H1 (cell line): ENCODE data around the gene NOL12. TPM values are rescaled to one million over a fixed set of nuclear protein-coding genes. Genes with fewer than 3 reads are reported as not detected.

Experiments
- CTCF ChIA-PET: fragments of 300-600 bp; sonication (Branson Sonifier 250); formaldehyde crosslinking; loops from one replicate; lab custom pipeline; 2021; ENCODE audit not compliant: partially characterized antibody; lab: Charles Lee
- POLR2A ChIA-PET: fragments of 300-600 bp; sonication (Branson Sonifier 250); formaldehyde crosslinking; loops from one replicate; lab custom pipeline; 2021; ENCODE audit warnings: inconsistent platforms; ENCODE audit not compliant: partially characterized antibody; lab: Charles Lee
- DNase-seq, 2 experiments: peaks; one replicate each; pipeline versions ENCODE4 v3.0.0 to v3.0.0-alpha.2; 2010 to 2022; ENCODE audit warnings: low spot score in 2 of 2, low read depth in 1 of 2, mixed read lengths in 1 of 2
- FAIRE-seq: peaks from 2 replicates; lab custom pipeline; 2011; peaks lifted over from hg19 to GRCh38; lab: Jason Lieb, UNC
- H2AFZ ChIP-seq: 2 replicates; pipeline ENCODE4 v1.8.1; 2012; ENCODE audit warnings: low read length, inconsistent platforms
- H2AK5ac ChIP-seq: 2 replicates; pipeline ENCODE4 v1.6.1; 2013; ENCODE audit warnings: low read depth, low read length
- H2BK120ac ChIP-seq: replicated peaks from 2 replicates; pipeline ENCODE3; 2013; ENCODE audit warnings: low read depth, low read length, inconsistent platforms
- H2BK12ac ChIP-seq: 2 replicates; pipeline ENCODE4 v1.6.1; 2013; ENCODE audit warnings: low read depth, low read length
- H2BK15ac ChIP-seq: 2 replicates; pipeline ENCODE4 v1.6.1; 2013; ENCODE audit warnings: low read length
- H2BK20ac ChIP-seq: 2 replicates; pipeline ENCODE4 v1.6.1; 2013; ENCODE audit warnings: low read length
- H2BK5ac ChIP-seq: 2 replicates; pipeline ENCODE4 v1.6.1; 2013; ENCODE audit warnings: low read depth, low read length
- H3K14ac ChIP-seq: 2 replicates; pipeline ENCODE4 v1.6.1; 2013; ENCODE audit warnings: inconsistent platforms; ENCODE audit not compliant: insufficient read length
- H3K18ac ChIP-seq: 2 replicates; pipeline ENCODE4 v1.6.1; 2013; ENCODE audit warnings: low read length; ENCODE audit errors: extremely low read depth
- H3K23ac ChIP-seq: 2 replicates; pipeline ENCODE4 v1.6.1; 2013; ENCODE audit warnings: inconsistent platforms; ENCODE audit not compliant: insufficient read length
- H3K23me2 ChIP-seq: 2 replicates; pipeline ENCODE4 v1.6.1; 2013; ENCODE audit warnings: low read depth, low read length
- H3K27ac ChIP-seq: 2 replicates; pipeline ENCODE4 v1.6.1; 2011; ENCODE audit warnings: low read depth, low read length, inconsistent platforms
- H3K27me3 ChIP-seq, 4 experiments: replicated peaks in 1 of 4; 1 replicate in 1 of 4; 2 replicates in 3 of 4; pipeline versions ENCODE4 v1.6.1 to v1.8.1; 2011 to 2013; ENCODE audit warnings: low read length in 3 of 4, mild to moderate bottlenecking in 3 of 4, inconsistent platforms in 2 of 4, mixed read lengths in 2 of 4, moderate library complexity in 1 of 4; ENCODE audit not compliant: control insufficient read depth in 3 of 4, insufficient read depth in 3 of 4; ENCODE audit errors: extremely low read depth in 1 of 4
- H3K36me3 ChIP-seq, 4 experiments: 2 replicates each; pipeline versions ENCODE4 v1.6.1 to v1.8.1; 2011 to 2013; ENCODE audit warnings: mild to moderate bottlenecking in 4 of 4, low read length in 3 of 4, moderate library complexity in 2 of 4, control low read depth in 1 of 4, inconsistent platforms in 1 of 4; ENCODE audit not compliant: insufficient read depth in 4 of 4, control insufficient read depth in 2 of 4
- H3K4ac ChIP-seq: replicated peaks from 2 replicates; pipeline ENCODE3; 2013; ENCODE audit warnings: low read length, low read depth, mixed read lengths, inconsistent platforms; ENCODE audit not compliant: insufficient read length
- H3K4me1 ChIP-seq, 4 experiments: replicated peaks in 1 of 4; 1 replicate in 1 of 4; 2 replicates in 3 of 4; pipeline versions ENCODE4 v1.6.1 to v1.8.1; 2011 to 2013; ENCODE audit warnings: low read length in 3 of 4, inconsistent platforms in 2 of 4, mixed read lengths in 1 of 4; ENCODE audit not compliant: insufficient read depth in 4 of 4, control insufficient read depth in 3 of 4
- H3K4me2 ChIP-seq, 2 experiments: 2 replicates each; pipeline versions ENCODE4 v1.6.1 to v1.8.1; 2011 to 2013; ENCODE audit warnings: low read depth in 2 of 2, low read length in 2 of 2, control low read depth in 1 of 2, inconsistent platforms in 1 of 2, mild to moderate bottlenecking in 1 of 2; ENCODE audit not compliant: insufficient read depth in 1 of 2
- H3K4me3 ChIP-seq, 4 experiments: fragments of 200-600, 300-600 bp in 1 of 4; sonication (generic), shearing (Covaris generic), sonication (Bioruptor Twin) in 1 of 4; 2 replicates each; pipeline versions ENCODE4 v1.5.1 to v1.8.1; 2011 to 2016; ENCODE audit warnings: low read length in 4 of 4, low read depth in 3 of 4, control low read depth in 2 of 4, inconsistent platforms in 2 of 4, mild to moderate bottlenecking in 2 of 4, mixed read lengths in 1 of 4, moderate library complexity in 1 of 4; ENCODE audit not compliant: insufficient read depth in 2 of 4; ENCODE audit errors: extremely low read depth in 1 of 4
- H3K56ac ChIP-seq: replicated peaks from 2 replicates; pipeline ENCODE3; 2013; ENCODE audit warnings: low read depth, mild to moderate bottlenecking, mixed read lengths, low read length, inconsistent platforms; ENCODE audit not compliant: insufficient read length
- H3K79me1 ChIP-seq: 2 replicates; pipeline ENCODE4 v1.6.1; 2013; ENCODE audit warnings: low read depth, low read length, control low read depth
- H3K79me2 ChIP-seq, 2 experiments: 2 replicates each; pipeline versions ENCODE4 v1.6.1 to v1.8.1; 2012 to 2013; ENCODE audit warnings: low read length in 2 of 2, mild to moderate bottlenecking in 2 of 2, inconsistent platforms in 1 of 2; ENCODE audit not compliant: insufficient read depth in 2 of 2, control insufficient read depth in 1 of 2
- H3K9ac ChIP-seq, 4 experiments: replicated peaks in 1 of 4; 1 replicate in 1 of 4; 2 replicates in 3 of 4; pipeline versions ENCODE4 v1.6.1 to v1.8.1; 2011 to 2013; ENCODE audit warnings: low read depth in 3 of 4, low read length in 3 of 4, control low read depth in 2 of 4, mild to moderate bottlenecking in 2 of 4, moderate library complexity in 2 of 4, inconsistent platforms in 1 of 4; ENCODE audit errors: extremely low read depth in 1 of 4
- H3K9me3 ChIP-seq, 2 experiments: 2 replicates each; pipeline versions ENCODE4 v1.6.1 to v1.8.1; 2012 to 2013; ENCODE audit warnings: mild to moderate bottlenecking in 2 of 2, moderate library complexity in 2 of 2, control low read depth in 1 of 2, inconsistent platforms in 1 of 2, low read depth in 1 of 2, low read length in 1 of 2, mixed read lengths in 1 of 2; ENCODE audit not compliant: insufficient read depth in 2 of 2
- H4K20me1 ChIP-seq, 2 experiments: replicated peaks in 1 of 2; 2 replicates each; pipeline versions ENCODE3 to v1.8.1; 2011 to 2013; ENCODE audit warnings: inconsistent platforms in 2 of 2, low read length in 2 of 2, mild to moderate bottlenecking in 1 of 2; ENCODE audit not compliant: insufficient read depth in 2 of 2, control insufficient read depth in 1 of 2
- H4K5ac ChIP-seq: 2 replicates; pipeline ENCODE4 v1.6.1; 2013; ENCODE audit warnings: low read length, low read depth, mixed read lengths, inconsistent platforms; ENCODE audit not compliant: insufficient read length
- H4K8ac ChIP-seq: 2 replicates; pipeline ENCODE4 v1.8.0; 2013; ENCODE audit warnings: mild to moderate bottlenecking, moderate library complexity, low read length, inconsistent platforms; ENCODE audit not compliant: insufficient read depth; ENCODE audit errors: extremely low read depth
- H4K91ac ChIP-seq: replicated peaks from 2 replicates; pipeline ENCODE3; 2013; ENCODE audit warnings: low read length, mixed read lengths, inconsistent platforms; ENCODE audit not compliant: insufficient read length
- ASH2L ChIP-seq: fragments of 200-600, 300-600 bp; sonication (generic); IDR thresholded peaks from one replicate; pipeline ENCODE4 v1.7.1; 2017; ENCODE audit warnings: low read length
- BRCA1 ChIP-seq: IDR thresholded peaks from 2 replicates; pipeline ENCODE4 v1.6.1; 2012; ENCODE audit warnings: low read depth, low read length, improper control_type of control experiment
- CREB1 ChIP-seq: IDR thresholded peaks from 2 replicates; pipeline ENCODE4 v1.6.1; 2012; ENCODE audit warnings: inconsistent platforms
- HDAC6 ChIP-seq: IDR thresholded peaks from one replicate; pipeline ENCODE4 v1.7.1; 2012; ENCODE audit warnings: low read depth, mild to moderate bottlenecking, inconsistent platforms, low read length, moderate library complexity
- JUND ChIP-seq: IDR thresholded peaks from 2 replicates; pipeline ENCODE4 v1.6.1; 2011; ENCODE audit warnings: mild to moderate bottlenecking, improper control_type of control experiment, low read length
- NRF1 ChIP-seq: IDR thresholded peaks from 2 replicates; pipeline ENCODE4 v1.6.1; 2011; ENCODE audit warnings: mild to moderate bottlenecking, low read depth, low read length, improper control_type of control experiment
- POLR2AphosphoS5 ChIP-seq: IDR thresholded peaks from 2 replicates; pipeline ENCODE4 v1.6.1; 2011; ENCODE audit warnings: low read depth, low read length
- SIX5 ChIP-seq: IDR thresholded peaks from 2 replicates; pipeline ENCODE4 v1.6.1; 2011; ENCODE audit warnings: mild to moderate bottlenecking, low read depth, low read length
- SRF ChIP-seq: IDR thresholded peaks from 2 replicates; pipeline ENCODE4 v1.6.1; 2011; ENCODE audit warnings: mild to moderate bottlenecking, low read depth, low read length, moderate library complexity
- SUZ12 ChIP-seq: fragments of 200-600 bp; sonication (generic); IDR thresholded peaks from 2 replicates; pipeline ENCODE4 v1.6.1; 2012; ENCODE audit warnings: mild to moderate bottlenecking, inconsistent platforms, low read length, moderate library complexity, mixed read lengths
- WGBS, 2 experiments: shearing (Covaris generic) in 1 of 2; methylation state at CpG; one replicate each; pipeline versions ENCODE4 v1.1.6 to v1.1.7; 2013 to 2015; ENCODE audit warnings: low lambda C conversion rate in 2 of 2, mixed read lengths in 2 of 2, inconsistent platforms in 1 of 2, low coverage in 1 of 2, missing lambda C conversion rate in 1 of 2; ENCODE audit not compliant: insufficient replicate concordance in 2 of 2, insufficient coverage in 1 of 2, insufficient read length in 1 of 2; ENCODE audit errors: extremely low coverage in 1 of 2, missing lambda C conversion rate in 1 of 2; 5-methylcytosine and 5-hydroxymethylcytosine counted together
- polyA plus RNA-seq, 7 experiments: library from polyadenylated mRNA; depleted of rRNA in 3 of 7; stranded (reverse) in 5 of 7; unstranded in 2 of 7; fragments of >200 nt in 5 of 7; fragments of 200-250 nt in 2 of 7; gene quantifications; 1 replicate in 5 of 7; 2 replicates in 1 of 7; 4 replicates in 1 of 7; pipeline versions ENCODE4 v1.2.1 to v1.2.3, GENCODE V29; 2011 to 2013; ENCODE audit warnings: missing spikeins in 2 of 7, mixed read lengths in 2 of 7
- total RNA-seq: library from RNA; stranded (reverse); fragmentation: NEBNext Ultra II Directional; extraction: Animal tissue kit (Norgen Biotek cat#: 25700); gene quantifications from 2 replicates; pipeline ENCODE4 v1.2.1, GENCODE V29; 2021
- TF ChIP-seq, protein P1 (sequence below), 3 experiments: IDR thresholded peaks; 1 replicate in 2 of 3; 2 replicates in 1 of 3; pipeline versions ENCODE4 v1.5.1 to v1.6.1; 2011; ENCODE audit warnings: low read length in 3 of 3, mild to moderate bottlenecking in 3 of 3, inconsistent platforms in 2 of 3, low read depth in 1 of 3, moderate library complexity in 1 of 3; ENCODE audit not compliant: insufficient read depth in 1 of 3; ENCODE audit errors: control extremely low read depth in 1 of 3

The NOL12 gene
- total and polyA plus RNA-seq, 2 of the 8 experiments (the other 6 are each of a cell fraction or from before 2014, with no cell fraction given): 25.3 to 28.3 TPM

DNA sequence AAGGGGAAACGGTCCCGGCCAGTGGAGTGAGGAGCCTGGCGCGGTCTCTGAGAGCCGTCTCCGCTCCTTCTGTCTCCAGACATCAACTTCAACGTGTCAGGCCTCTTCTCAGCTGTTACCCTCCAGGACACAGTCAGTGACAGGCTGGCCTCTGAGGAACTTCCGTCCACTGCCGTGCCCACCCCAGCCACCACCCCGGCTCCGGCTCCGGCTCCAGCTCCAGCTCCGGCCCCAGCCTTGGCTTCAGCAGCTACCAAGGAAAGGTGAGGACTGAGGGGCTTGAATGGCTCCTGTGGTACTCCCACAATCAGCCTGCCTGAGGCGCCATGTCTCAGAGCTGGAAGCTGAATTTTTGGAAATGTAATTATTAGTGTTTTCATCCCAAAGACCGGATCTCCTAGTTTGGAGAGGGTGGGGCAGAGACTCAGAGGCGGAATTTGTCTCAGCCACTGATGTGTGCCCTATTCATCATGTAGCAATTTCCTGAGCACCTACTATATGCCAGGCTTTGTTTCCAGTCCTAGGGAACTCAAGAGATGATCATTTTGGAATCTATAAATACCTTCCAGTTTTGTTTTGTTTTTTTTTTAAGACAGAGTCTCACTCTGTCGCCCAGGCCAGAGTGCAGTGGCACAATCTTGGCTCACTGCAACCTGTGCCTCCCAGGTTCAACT is 35.5 kb upstream of the NOL12 start:
- no peak overlapping the region for H3K18ac ChIP-seq
- no peak overlapping the region for H3K9ac ChIP-seq
- no peak overlapping the region for H4K5ac ChIP-seq
- no peak overlapping the region for H2AK5ac ChIP-seq
- H3K4me3 ChIP-seq: no peak overlapping the region
- peaks cover 0 to 4% of the 10 kb centered on the region in 2 experiments for H4K20me1 ChIP-seq
- peaks cover 4 to 27% (median 21%) of the 10 kb centered on the region in 4 experiments for H3K36me3 ChIP-seq
- no peaks in the 10 kb centered on the region for H3K27me3 ChIP-seq
- H3K79me1 ChIP-seq: no peaks in the 10 kb centered on the region
- H2BK20ac ChIP-seq: no peak overlapping the region
- CTCF ChIA-PET: interaction anchor here (1.1 to 1.5 kb wide), 6 partner anchors 9 to 30 kb away, joined by 3 to 6 read pairs (median 4); no protein-coding TSS in a partner anchor
- H2BK120ac ChIP-seq: no peak overlapping the region
- no peak overlapping the region for H3K14ac ChIP-seq
- FAIRE-seq (no peak), DNase-seq (no peak)
- no peaks in the 10 kb centered on the region for H3K4me1 ChIP-seq
- H2BK15ac ChIP-seq: no peak overlapping the region
- no peaks in the 10 kb centered on the region for H3K79me2 ChIP-seq
- no peak overlapping the region for H2BK12ac ChIP-seq
- no peak overlapping the region for H3K56ac ChIP-seq
- no peak overlapping the region for H2AFZ ChIP-seq
- H3K23ac ChIP-seq: no peak overlapping the region
- no peak overlapping the region for H3K4me2 ChIP-seq
- no peaks in the 10 kb centered on the region for H3K23me2 ChIP-seq
- POLR2A ChIA-PET: interaction anchor here (0.6 to 1.3 kb wide), 3 partner anchors 8 to 154 kb away, joined by 3 read pairs; partner anchors contain the start of gene SH3BP1
- H4K8ac ChIP-seq: no peak overlapping the region
- no peaks in the 10 kb centered on the region for H3K9me3 ChIP-seq
- no peak overlapping the region for H3K27ac ChIP-seq
- 93% methylated on average over 17 of the region's 17 CpGs; no CpG with 5 or more reads in 1 of the 2 experiments for WGBS, 2 experiments
- H2BK5ac ChIP-seq: no peak overlapping the region
- no peak overlapping the region for H3K4ac ChIP-seq
- no peak overlapping the region for H4K91ac ChIP-seq
- TF ChIP-seq, protein P1, sequence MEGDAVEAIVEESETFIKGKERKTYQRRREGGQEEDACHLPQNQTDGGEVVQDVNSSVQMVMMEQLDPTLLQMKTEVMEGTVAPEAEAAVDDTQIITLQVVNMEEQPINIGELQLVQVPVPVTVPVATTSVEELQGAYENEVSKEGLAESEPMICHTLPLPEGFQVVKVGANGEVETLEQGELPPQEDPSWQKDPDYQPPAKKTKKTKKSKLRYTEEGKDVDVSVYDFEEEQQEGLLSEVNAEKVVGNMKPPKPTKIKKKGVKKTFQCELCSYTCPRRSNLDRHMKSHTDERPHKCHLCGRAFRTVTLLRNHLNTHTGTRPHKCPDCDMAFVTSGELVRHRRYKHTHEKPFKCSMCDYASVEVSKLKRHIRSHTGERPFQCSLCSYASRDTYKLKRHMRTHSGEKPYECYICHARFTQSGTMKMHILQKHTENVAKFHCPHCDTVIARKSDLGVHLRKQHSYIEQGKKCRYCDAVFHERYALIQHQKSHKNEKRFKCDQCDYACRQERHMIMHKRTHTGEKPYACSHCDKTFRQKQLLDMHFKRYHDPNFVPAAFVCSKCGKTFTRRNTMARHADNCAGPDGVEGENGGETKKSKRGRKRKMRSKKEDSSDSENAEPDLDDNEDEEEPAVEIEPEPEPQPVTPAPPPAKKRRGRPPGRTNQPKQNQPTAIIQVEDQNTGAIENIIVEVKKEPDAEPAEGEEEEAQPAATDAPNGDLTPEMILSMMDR (IDR thresholded peaks at IDR 0.05; ENCODE audit: control extremely low read depth in 1 of 3, insufficient read depth in 1 of 3, low read depth in 1 of 3, low read length in 3 of 3): no peak
- TF ChIP-seq SIX5 (no peak), SUZ12 (no peak), JUND (no peak), ASH2L (no peak), BRCA1 (no peak), CREB1 (no peak), HDAC6 (no peak), NRF1 (no peak), POLR2AphosphoS5 (no peak), SRF (no peak)
